ENCODE measurements around the gene PRKCE. TPM values are rescaled to one million over a fixed set of nuclear protein-coding genes. Genes with fewer than 3 reads are reported as not detected.

The PRKCE gene
- total RNA-seq, 1 experiment from 2014 or later = 4.4 TPM

- no TSS peak for BruUV-seq (replicated peaks)
- intact Hi-C loops (cut with micrococcal nuclease; ENCODE audit: unreplicated experiment) = loop anchor here (5.0 to 10.0 kb wide), 2 partner anchors 138 to 164 kb away; no protein-coding TSS in a partner anchor
Measured at GRCh38 chr2:46226620-46227019, 575.1 kb downstream of the PRKCE start.

DNA sequence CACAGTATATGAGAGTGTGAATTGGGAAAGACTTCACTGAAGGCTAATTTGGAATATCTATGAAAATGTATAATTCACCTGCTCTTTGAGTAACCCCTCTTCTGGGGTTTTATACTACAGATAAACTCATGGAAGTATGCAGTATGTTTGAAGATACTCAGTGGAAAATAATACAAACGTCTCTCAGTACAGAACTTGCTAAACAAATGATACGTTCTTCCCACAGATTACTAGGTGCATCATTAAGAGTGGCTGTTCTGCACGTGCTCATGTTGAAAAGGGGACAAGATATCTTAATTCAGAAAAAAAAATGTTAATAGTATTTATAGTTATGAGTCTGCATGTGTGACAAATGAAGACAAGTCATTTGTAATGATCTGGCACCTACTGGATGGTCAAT lies 575.5 kb downstream of the PRKCE start:
- no peak overlapping the region for H3K4me3 Mint-ChIP-seq (ENCODE audit: unreplicated experiment)
- H3K9me3 ChIP-seq = no peaks in the 10 kb centered on the region
- ChIA-PET CTCF (interaction anchor here (0.5 to 1.1 kb wide), 2 partner anchors 62 to 143 kb away, joined by 3 read pairs; no protein-coding TSS in a partner anchor), POLR2A (no interaction called here)
- peaks cover 11% of the 10 kb centered on the region for H3K4me1 ChIP-seq
- no peak overlapping the region for H3K27ac Mint-ChIP-seq (ENCODE audit: unreplicated experiment)
- H3K4me3 ChIP-seq (ENCODE audit: low read depth, low read length) = no peak overlapping the region
- peaks cover 21% of the 10 kb centered on the region for H3K4me1 Mint-ChIP-seq (ENCODE audit: low read depth, unreplicated experiment)
- no peaks in the 10 kb centered on the region for H3K36me3 Mint-ChIP-seq (ENCODE audit: insufficient read depth, unreplicated experiment)
- H3K9me3 Mint-ChIP-seq (ENCODE audit: unreplicated experiment) = no peaks in the 10 kb centered on the region
- H3K27me3 Mint-ChIP-seq (ENCODE audit: insufficient read depth, unreplicated experiment) = peaks cover 3% of the 10 kb centered on the region
- no peak for DNase-seq
- no peaks in the 10 kb centered on the region for H3K36me3 ChIP-seq (ENCODE audit: control insufficient read depth, insufficient read depth, low read length)
- BruUV-seq (replicated peaks) = no TSS peak
- H3K27me3 ChIP-seq (replicated peaks; ENCODE audit: control insufficient read depth, insufficient read depth, low read length) = no peaks in the 10 kb centered on the region
- TF ChIP-seq, protein P1, sequence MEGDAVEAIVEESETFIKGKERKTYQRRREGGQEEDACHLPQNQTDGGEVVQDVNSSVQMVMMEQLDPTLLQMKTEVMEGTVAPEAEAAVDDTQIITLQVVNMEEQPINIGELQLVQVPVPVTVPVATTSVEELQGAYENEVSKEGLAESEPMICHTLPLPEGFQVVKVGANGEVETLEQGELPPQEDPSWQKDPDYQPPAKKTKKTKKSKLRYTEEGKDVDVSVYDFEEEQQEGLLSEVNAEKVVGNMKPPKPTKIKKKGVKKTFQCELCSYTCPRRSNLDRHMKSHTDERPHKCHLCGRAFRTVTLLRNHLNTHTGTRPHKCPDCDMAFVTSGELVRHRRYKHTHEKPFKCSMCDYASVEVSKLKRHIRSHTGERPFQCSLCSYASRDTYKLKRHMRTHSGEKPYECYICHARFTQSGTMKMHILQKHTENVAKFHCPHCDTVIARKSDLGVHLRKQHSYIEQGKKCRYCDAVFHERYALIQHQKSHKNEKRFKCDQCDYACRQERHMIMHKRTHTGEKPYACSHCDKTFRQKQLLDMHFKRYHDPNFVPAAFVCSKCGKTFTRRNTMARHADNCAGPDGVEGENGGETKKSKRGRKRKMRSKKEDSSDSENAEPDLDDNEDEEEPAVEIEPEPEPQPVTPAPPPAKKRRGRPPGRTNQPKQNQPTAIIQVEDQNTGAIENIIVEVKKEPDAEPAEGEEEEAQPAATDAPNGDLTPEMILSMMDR (IDR thresholded peaks at IDR 0.05; ENCODE audit: insufficient read depth in 1 of 2, low read depth in 1 of 2, low read length in 1 of 2, severe bottlenecking in 1 of 2, unreplicated experiment in 1 of 2) = no peak
- intact Hi-C loops (cut with micrococcal nuclease; ENCODE audit: unreplicated experiment) = loop anchor here (5.0 to 10.0 kb wide), 2 partner anchors 138 to 165 kb away; no protein-coding TSS in a partner anchor

More at GRCh38 chr2:46226620-46227019, 575.1 kb downstream of the PRKCE start:
- no peak for DNase-seq
- Mint-ChIP-seq H3K9me3 (ENCODE audit: unreplicated experiment) (no peaks in the 10 kb centered on the region), H3K27ac (ENCODE audit: unreplicated experiment) (no peak overlapping the region), H3K4me1 (ENCODE audit: low read depth, unreplicated experiment) (peaks cover 21% of the 10 kb centered on the region), H3K27me3 (ENCODE audit: insufficient read depth, unreplicated experiment) (peaks cover 3% of the 10 kb centered on the region), H3K4me3 (ENCODE audit: unreplicated experiment) (no peak overlapping the region), H3K36me3 (ENCODE audit: insufficient read depth, unreplicated experiment) (no peaks in the 10 kb centered on the region)
- TF ChIP-seq, protein P1 (IDR thresholded peaks at IDR 0.05; ENCODE audit: insufficient read depth in 1 of 2, low read depth in 1 of 2, low read length in 1 of 2, severe bottlenecking in 1 of 2, unreplicated experiment in 1 of 2) = no peak
- CTCF ChIA-PET = interaction anchor here (0.5 to 1.1 kb wide), 2 partner anchors 62 to 143 kb away, joined by 3 read pairs; no protein-coding TSS in a partner anchor
- Histone ChIP-seq H3K36me3 (ENCODE audit: control insufficient read depth, insufficient read depth, low read length) (no peaks in the 10 kb centered on the region), H3K4me3 (ENCODE audit: low read depth, low read length) (no peak overlapping the region), H3K4me1 (peaks cover 11% of the 10 kb centered on the region), H3K9me3 (no peaks in the 10 kb centered on the region), H3K27me3 (replicated peaks; ENCODE audit: control insufficient read depth, insufficient read depth, low read length) (no peaks in the 10 kb centered on the region)
- POLR2A ChIA-PET = no interaction called here

DNA sequence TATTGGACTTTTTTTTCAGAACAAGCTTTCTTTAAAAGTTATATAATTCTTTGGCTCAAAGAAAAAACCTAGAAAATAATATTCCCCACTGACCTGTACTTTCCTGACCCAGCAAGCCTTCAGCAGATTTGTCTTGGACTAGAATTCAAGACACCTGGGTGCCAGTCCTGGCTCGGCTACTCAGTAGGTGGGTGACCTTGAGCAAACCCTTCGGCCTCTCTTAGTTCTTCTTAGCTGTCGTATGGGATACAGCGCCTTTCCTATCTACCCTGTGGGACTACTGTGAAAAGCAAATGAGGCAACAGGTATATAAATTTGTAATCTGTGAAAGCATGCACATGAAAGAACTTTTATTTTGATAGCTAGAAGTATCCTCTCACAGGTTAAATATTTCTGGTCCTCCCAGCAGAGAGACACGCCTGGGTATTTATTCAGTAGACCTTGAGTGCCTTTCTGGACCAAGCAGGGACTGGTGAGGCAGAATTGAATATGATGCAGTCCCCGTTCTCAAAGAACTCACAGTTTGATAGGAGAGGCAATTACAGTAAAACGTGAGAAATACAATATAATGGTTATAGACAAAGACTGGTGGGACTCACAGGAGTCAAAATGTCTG lies 576.3 kb downstream of the PRKCE start:
- Histone ChIP-seq H3K9me3 (no peaks in the 10 kb centered on the region), H3K36me3 (ENCODE audit: control insufficient read depth, insufficient read depth, low read length) (no peaks in the 10 kb centered on the region), H3K4me1 (peaks cover 11% of the 10 kb centered on the region), H3K4me3 (ENCODE audit: low read depth, low read length) (no peak overlapping the region), H3K27me3 (replicated peaks; ENCODE audit: control insufficient read depth, insufficient read depth, low read length) (no peaks in the 10 kb centered on the region)
- intact Hi-C loops (cut with micrococcal nuclease; ENCODE audit: unreplicated experiment) = loop anchor here (5.0 to 10.0 kb wide), 2 partner anchors 137 to 165 kb away; no protein-coding TSS in a partner anchor
- Mint-ChIP-seq H3K27me3 (ENCODE audit: insufficient read depth, unreplicated experiment) (peaks cover 3% of the 10 kb centered on the region), H3K36me3 (ENCODE audit: insufficient read depth, unreplicated experiment) (no peaks in the 10 kb centered on the region), H3K4me3 (ENCODE audit: unreplicated experiment) (no peak overlapping the region), H3K9me3 (ENCODE audit: unreplicated experiment) (no peaks in the 10 kb centered on the region), H3K27ac (ENCODE audit: unreplicated experiment) (no peak overlapping the region), H3K4me1 (ENCODE audit: low read depth, unreplicated experiment) (peaks cover 21% of the 10 kb centered on the region)
- TF ChIP-seq, protein P1 (IDR thresholded peaks at IDR 0.05; ENCODE audit: insufficient read depth in 1 of 2, low read depth in 1 of 2, low read length in 1 of 2, severe bottlenecking in 1 of 2, unreplicated experiment in 1 of 2) = no peak
- POLR2A ChIA-PET = no interaction called here
- DNase-seq = no peak
- BruUV-seq (replicated peaks) = no TSS peak
- CTCF ChIA-PET = interaction anchor here (1.1 kb wide), 1 partner anchor 63 kb away, joined by 3 read pairs; no protein-coding TSS in a partner anchor

Measured in Caco-2 (cell line).